Progenitor cell of endocrine pancreas (in vitro differentiated cells): ENCODE results near the gene NEMP1. TPM values are rescaled to one million over a fixed set of nuclear protein-coding genes. Genes with fewer than 3 reads are reported as not detected.

ENCODE experiments used
- DNase-seq: peaks from one replicate; pipeline ENCODE4 v3.0.0; 2021; ENCODE audit warnings: low spot score; ENCODE audit not compliant: unreplicated experiment
- H3K27ac Mint-ChIP-seq: 2 replicates; pipeline ENCODE4 v1.8.0; 2021; ENCODE audit warnings: mild to moderate bottlenecking, moderate library complexity, mixed read lengths
- H3K27me3 Mint-ChIP-seq: 2 replicates; pipeline ENCODE4 v1.8.0; 2021; ENCODE audit warnings: mixed read lengths
- H3K36me3 Mint-ChIP-seq: 2 replicates; pipeline ENCODE4 v1.8.0; 2022; ENCODE audit warnings: mixed read lengths; ENCODE audit not compliant: insufficient read depth
- H3K4me1 Mint-ChIP-seq: 2 replicates; pipeline ENCODE4 v1.8.0; 2021; ENCODE audit warnings: low read depth, mixed read lengths
- H3K4me3 Mint-ChIP-seq: 2 replicates; pipeline ENCODE4 v1.8.0; 2021; ENCODE audit warnings: low read depth, mild to moderate bottlenecking, moderate library complexity, mixed read lengths
- H3K9me3 Mint-ChIP-seq: 2 replicates; pipeline ENCODE4 v1.8.0; 2021; ENCODE audit warnings: low read depth, mixed read lengths
- total RNA-seq: library from RNA; stranded (reverse); gene quantifications from 2 replicates; pipeline ENCODE4 v1.2.1, GENCODE V29; 2021
- TF ChIP-seq, protein P1 (sequence below): fragments of 200-600 bp; sonication (generic); IDR thresholded peaks from one replicate; pipeline ENCODE4 v1.5.0; 2021; ENCODE audit warnings: antibody characterized with exemption, mild to moderate bottlenecking; ENCODE audit not compliant: unreplicated experiment

Gene NEMP1
- total RNA-seq, 1 donor from 2014 or later: 24.2 TPM

DNA sequence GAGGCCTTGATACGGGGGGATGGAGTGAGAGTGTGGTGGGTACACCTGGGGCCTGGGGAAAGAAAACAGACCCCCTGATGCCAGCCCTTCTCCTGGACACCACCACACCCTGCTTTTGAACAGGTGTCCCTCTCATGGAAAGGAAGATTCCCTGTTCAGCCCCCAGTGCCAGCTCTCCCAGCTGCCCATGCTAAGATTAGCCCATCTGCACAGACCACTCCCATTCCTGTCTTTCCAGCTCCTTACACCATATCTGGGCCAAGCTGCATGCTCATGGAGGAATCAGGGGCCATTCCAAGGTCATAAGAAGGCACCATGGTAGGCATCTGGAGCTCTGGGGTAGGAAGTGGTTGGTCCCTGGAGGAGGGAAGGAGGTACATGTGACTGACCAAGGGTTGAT is 20.0 kb upstream of the NEMP1 start:
- no peak for DNase-seq
- H3K36me3 Mint-ChIP-seq: peaks cover 6% of the 10 kb centered on the region
- H3K27ac Mint-ChIP-seq: no peak overlapping the region
- peaks cover 2% of the 10 kb centered on the region for H3K4me1 Mint-ChIP-seq
- no peaks in the 10 kb centered on the region for H3K9me3 Mint-ChIP-seq
- no peak overlapping the region for H3K4me3 Mint-ChIP-seq
- TF ChIP-seq, protein P1, sequence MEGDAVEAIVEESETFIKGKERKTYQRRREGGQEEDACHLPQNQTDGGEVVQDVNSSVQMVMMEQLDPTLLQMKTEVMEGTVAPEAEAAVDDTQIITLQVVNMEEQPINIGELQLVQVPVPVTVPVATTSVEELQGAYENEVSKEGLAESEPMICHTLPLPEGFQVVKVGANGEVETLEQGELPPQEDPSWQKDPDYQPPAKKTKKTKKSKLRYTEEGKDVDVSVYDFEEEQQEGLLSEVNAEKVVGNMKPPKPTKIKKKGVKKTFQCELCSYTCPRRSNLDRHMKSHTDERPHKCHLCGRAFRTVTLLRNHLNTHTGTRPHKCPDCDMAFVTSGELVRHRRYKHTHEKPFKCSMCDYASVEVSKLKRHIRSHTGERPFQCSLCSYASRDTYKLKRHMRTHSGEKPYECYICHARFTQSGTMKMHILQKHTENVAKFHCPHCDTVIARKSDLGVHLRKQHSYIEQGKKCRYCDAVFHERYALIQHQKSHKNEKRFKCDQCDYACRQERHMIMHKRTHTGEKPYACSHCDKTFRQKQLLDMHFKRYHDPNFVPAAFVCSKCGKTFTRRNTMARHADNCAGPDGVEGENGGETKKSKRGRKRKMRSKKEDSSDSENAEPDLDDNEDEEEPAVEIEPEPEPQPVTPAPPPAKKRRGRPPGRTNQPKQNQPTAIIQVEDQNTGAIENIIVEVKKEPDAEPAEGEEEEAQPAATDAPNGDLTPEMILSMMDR: no peak
- no peaks in the 10 kb centered on the region for H3K27me3 Mint-ChIP-seq

DNA sequence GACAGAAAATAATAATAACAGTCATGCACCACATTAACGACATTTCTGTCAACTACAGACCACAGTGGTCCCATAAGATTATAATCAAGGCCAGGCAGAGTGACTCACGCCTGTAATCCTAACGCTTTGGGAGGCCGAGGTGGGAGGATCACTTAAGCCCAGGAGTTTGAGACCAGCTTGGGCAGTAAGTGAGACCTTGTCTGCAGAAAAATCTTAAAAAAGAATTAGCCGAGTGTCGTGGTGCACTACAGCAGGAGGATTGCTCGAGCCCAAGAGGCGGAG is 18.9 kb upstream of the NEMP1 start:
- H3K36me3 Mint-ChIP-seq: peaks cover 9% of the 10 kb centered on the region
- no peak overlapping the region for H3K4me3 Mint-ChIP-seq
- H3K9me3 Mint-ChIP-seq: no peaks in the 10 kb centered on the region
- no peaks in the 10 kb centered on the region for H3K27me3 Mint-ChIP-seq
- TF ChIP-seq, protein P1: no peak
- no peak for DNase-seq
- peaks cover 4% of the 10 kb centered on the region for H3K4me1 Mint-ChIP-seq
- no peak overlapping the region for H3K27ac Mint-ChIP-seq

DNA sequence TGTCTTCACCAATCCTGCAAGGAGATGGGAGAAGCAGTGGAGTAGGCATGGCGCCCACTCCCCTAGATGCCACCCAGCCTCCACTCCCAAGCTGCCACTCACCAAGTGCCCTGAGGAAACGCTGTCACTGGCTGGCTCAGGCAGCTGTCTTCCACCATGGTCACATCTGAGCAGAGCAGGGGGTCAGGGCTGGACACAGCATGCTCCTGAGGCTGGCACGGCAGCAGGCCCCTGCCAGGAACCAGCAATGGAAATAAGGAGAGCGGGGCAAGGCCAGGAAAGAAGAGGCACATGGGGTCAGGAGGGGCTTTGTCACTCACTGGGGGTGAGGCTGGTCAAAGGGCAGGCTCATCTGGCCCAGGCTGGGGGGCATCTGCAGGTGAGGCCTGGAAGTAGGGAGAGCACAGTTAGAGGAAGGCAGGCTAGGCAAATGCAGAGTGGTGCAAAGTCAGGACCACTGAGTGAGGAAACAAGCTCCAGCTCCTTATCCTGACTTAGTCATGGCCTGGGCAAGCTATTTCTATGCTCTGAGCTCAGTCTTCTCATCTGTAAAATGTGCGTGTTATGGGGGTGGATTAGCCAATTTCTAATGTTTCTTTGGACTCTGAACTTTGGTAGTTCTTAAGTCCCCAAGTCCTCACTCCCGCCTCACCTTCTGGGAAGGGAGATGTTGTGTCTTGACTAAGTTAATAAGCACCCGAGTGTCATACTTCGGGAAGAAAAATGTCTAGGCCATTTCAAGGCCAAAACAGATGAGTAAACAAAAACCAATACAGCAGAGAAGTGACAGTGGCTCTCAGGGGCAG is 18.4 kb upstream of the NEMP1 start:
- Mint-ChIP-seq H3K36me3 (peaks cover 9% of the 10 kb centered on the region), H3K27me3 (no peaks in the 10 kb centered on the region), H3K4me3 (no peak overlapping the region), H3K27ac (no peak overlapping the region), H3K9me3 (no peaks in the 10 kb centered on the region), H3K4me1 (peaks cover 4% of the 10 kb centered on the region)
- TF ChIP-seq, protein P1: no peak
- no peak for DNase-seq

DNA sequence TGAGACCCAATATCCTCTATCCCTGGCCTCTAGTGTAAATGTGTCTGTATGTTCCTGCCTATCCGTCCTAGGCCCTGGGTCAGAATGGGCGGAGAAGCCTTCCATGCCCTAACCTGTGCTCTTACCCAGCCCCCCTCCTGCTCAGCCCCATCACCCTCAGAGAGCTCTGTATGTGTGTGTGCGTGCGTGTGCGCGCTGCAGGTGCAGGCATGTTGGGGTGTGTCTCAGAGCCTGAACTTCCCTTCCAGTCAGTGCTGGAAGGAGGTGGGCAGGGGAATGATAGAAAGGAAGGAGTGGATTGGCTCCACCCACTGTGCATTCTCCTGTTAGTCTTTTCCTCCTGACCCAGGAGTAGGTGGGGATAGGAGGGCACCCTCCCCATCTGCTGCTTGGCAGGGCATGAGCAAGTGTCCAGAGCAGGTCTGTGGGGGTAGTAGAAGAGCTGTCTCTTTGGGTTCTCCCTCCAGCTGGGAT is 17.5 kb upstream of the NEMP1 start:
- Mint-ChIP-seq H3K36me3 (peaks cover 9% of the 10 kb centered on the region), H3K9me3 (no peaks in the 10 kb centered on the region), H3K27ac (peak overlapping the region; percentile 64), H3K4me3 (no peak overlapping the region), H3K27me3 (no peaks in the 10 kb centered on the region), H3K4me1 (peaks cover 4% of the 10 kb centered on the region)
- no peak for DNase-seq
- TF ChIP-seq, protein P1: no peak

DNA sequence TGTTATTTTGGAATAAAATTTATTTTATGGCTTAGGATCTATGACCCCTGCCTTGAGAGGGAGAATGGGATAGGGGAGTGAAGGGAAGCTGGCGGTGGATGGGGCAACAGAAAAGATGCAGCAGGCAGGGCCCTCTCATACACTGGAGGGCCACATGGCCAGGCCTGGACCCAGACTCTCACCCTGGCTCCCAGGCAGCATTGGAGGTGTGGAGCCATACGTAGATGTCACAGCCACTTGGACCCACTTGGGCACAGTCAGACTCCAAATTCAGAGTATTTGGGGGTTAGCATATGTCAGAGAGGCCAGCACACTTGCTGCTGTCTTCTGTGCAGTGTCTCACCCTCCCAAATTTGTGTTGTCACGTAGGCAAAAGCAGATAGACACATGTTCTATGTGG is 16.8 kb upstream of the NEMP1 start:
- DNase-seq: no peak
- Mint-ChIP-seq H3K9me3 (no peaks in the 10 kb centered on the region), H3K27me3 (no peaks in the 10 kb centered on the region), H3K27ac (no peak overlapping the region), H3K4me3 (no peak overlapping the region), H3K4me1 (peaks cover 8% of the 10 kb centered on the region), H3K36me3 (peaks cover 11% of the 10 kb centered on the region)
- TF ChIP-seq, protein P1: no peak
